AG09309 (cell line): ENCODE results near the gene TRIM50.
"Not testable (repeated sequence)": the region's sequence is repeated elsewhere in the genome, so short reads cannot be mapped to it uniquely, and the experiment has no call there.

Source experiments
- DNase-seq: peaks from one replicate; pipeline ENCODE4 v3.0.0-alpha.2; 2010; ENCODE audit warnings: low read depth
- H3K4me3 ChIP-seq: 2 replicates; pipeline ENCODE4 v1.5.1; 2011; ENCODE audit warnings: mild to moderate bottlenecking, low read depth, low read length, moderate library complexity; ENCODE audit not compliant: control insufficient read depth
- TF ChIP-seq, protein P1 (sequence below): IDR thresholded peaks from 2 replicates; pipeline ENCODE4 v1.5.1; 2011; ENCODE audit warnings: mild to moderate bottlenecking, low read depth, low read length, inconsistent platforms; ENCODE audit not compliant: insufficient read depth, control insufficient read depth; ENCODE audit errors: missing control alignments

TRIM50 gene

GRCh38 chr7:73327922-73328321 lies at the start of gene TRIM50, which contains the start of gene FKBP6:
Gene TRIM50, minus strand, starts transcription at chr7:73328082. Its CDS starts 3,295 bp downstream, at chr7:73324787.
Gene FKBP6, plus strand, starts transcription at chr7:73328161. Its CDS starts 268 bp downstream, at chr7:73328429.
- H3K4me3 ChIP-seq, DNase-seq: not testable (repeated sequence)

- H3K4me3 ChIP-seq = no peak overlapping the region
- DNase-seq = no peak
- TF ChIP-seq, protein P1, sequence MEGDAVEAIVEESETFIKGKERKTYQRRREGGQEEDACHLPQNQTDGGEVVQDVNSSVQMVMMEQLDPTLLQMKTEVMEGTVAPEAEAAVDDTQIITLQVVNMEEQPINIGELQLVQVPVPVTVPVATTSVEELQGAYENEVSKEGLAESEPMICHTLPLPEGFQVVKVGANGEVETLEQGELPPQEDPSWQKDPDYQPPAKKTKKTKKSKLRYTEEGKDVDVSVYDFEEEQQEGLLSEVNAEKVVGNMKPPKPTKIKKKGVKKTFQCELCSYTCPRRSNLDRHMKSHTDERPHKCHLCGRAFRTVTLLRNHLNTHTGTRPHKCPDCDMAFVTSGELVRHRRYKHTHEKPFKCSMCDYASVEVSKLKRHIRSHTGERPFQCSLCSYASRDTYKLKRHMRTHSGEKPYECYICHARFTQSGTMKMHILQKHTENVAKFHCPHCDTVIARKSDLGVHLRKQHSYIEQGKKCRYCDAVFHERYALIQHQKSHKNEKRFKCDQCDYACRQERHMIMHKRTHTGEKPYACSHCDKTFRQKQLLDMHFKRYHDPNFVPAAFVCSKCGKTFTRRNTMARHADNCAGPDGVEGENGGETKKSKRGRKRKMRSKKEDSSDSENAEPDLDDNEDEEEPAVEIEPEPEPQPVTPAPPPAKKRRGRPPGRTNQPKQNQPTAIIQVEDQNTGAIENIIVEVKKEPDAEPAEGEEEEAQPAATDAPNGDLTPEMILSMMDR = no peak
Measured at GRCh38 chr7:73376671-73377412, 49.0 kb upstream of the TRIM50 start.

DNA sequence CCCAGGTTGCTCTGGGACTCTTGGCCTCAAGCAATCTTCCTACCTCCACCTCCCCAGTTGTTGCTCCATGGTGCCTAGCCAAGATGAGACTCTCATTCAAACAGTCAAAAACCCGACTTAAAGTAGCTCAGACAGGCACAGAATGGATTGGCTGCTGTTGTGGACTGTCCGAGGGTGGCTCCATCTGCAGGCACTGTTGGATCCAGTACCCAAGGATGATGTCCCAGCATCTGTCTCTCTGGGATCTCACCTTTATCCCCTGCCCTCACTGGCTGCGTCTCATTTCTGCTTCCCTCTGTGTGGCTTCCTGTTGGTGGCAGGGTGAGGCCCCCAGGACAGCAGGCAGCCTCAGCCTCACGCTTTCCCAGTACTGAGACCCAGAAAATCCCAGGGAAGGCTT lies 48.4 kb upstream of the TRIM50 start:
- not testable (repeated sequence) for H3K4me3 ChIP-seq, DNase-seq

DNA sequence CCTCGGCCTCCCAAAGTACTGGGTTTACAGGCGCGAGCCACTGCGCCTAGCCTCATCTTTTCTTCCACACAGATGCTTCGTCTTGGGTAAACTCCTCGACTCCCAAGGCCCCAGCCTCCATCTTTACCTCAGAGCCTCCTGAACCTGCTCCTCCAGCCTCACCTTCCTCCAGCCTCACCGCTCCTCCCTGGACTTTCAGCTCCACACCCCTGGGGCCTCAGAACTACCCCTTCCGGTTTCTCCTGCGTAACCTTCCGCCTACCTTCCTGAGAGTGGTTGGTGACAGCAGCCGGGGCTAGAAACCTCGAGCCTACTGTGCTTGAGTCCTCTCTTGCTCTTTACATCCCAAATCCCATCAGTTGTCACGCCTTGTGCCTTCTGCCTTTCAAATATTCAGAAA lies 45.9 kb upstream of the TRIM50 start:
- H3K4me3 ChIP-seq = no peak overlapping the region
- DNase-seq = no peak
- TF ChIP-seq, protein P1 = no peak

DNA sequence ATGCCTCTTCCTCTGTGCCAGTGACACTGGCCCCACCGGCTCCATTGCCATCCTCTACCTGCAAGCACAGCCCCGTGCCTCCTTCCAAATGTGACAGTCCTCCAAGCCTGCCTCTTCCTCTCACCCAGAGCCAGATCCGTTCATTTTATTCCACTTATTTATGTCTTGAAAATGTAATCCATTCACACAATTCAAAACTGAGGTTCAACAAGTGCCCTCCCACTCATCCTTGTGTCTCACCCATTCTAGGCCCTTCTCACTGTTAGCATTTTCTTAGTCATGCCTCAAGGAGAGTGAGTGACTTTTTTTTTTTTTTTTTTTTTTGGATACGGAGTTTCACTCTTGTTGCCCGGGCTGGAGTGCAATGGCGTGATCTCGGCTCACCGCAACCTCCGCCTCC lies 41.7 kb upstream of the TRIM50 start:
- TF ChIP-seq, protein P1 = no peak
- DNase-seq = no peak
- no peak overlapping the region for H3K4me3 ChIP-seq

DNA sequence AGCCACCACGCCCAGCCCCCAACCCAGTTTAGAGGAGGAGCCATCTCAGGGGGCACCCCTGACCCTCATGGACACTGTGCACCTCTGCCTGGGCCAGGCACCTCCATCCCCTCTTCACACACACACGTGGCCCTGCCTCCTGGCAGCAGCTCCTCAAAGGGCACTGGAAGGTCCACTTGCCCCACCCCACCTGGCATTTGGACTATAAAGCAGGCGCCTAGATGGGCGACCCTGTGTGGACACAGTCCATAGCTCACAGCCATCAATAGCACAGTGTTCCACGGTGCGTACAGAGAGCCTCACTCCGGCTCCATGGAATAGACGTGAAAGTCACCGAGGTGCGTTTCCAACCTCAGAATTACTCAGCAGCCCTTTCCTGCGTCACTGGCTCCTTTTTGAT lies 41.1 kb upstream of the TRIM50 start:
- DNase-seq = no peak
- H3K4me3 ChIP-seq = no peak overlapping the region
- TF ChIP-seq, protein P1 = no peak

- no peak for DNase-seq
- TF ChIP-seq, protein P1 = no peak
- H3K4me3 ChIP-seq = no peak overlapping the region
Measured at GRCh38 chr7:73366990-73367389, 39.1 kb upstream of the TRIM50 start.

- TF ChIP-seq, protein P1 = no peak
- no peak overlapping the region for H3K4me3 ChIP-seq
- DNase-seq = no peak
Measured at GRCh38 chr7:73366127-73366526, 38.2 kb upstream of the TRIM50 start.
